ENCODE results near the gene PAPLN. TPM values are rescaled to one million over a fixed set of nuclear protein-coding genes. Genes with fewer than 3 reads are reported as not detected.
A peak's percentile ranks its signal among the peaks of the same experiment; 100 is the strongest.

PAPLN gene
- total and polyA plus RNA-seq, 5 donors from 2014 or later: 0.11 to 0.47 (median 0.36) TPM; not detected in 1

- ATAC-seq (ENCODE audit: low read depth in 2 of 2) (no peak), DNase-seq (peak in 1 of 3 donors; percentile 44)
- peaks cover 11 to 20% (median 16%) of the 10 kb centered on the region in 4 donors for H3K4me1 Mint-ChIP-seq
- no peaks in the 10 kb centered on the region for H3K27me3 ChIP-seq (ENCODE audit: control insufficient read depth, insufficient read depth, low read length)
- H3K27ac Mint-ChIP-seq: peak overlapping the region in 2 of 3 donors; percentile 36 to 75
- H3K27ac ChIP-seq (ENCODE audit: insufficient read depth, low read length, poor library complexity, severe bottlenecking): no peak overlapping the region
- H3K4me3 Mint-ChIP-seq: no peak overlapping the region
- peaks cover 61% of the 10 kb centered on the region for H3K36me3 ChIP-seq (ENCODE audit: control insufficient read depth, insufficient read depth, low read length)
- H3K4me1 ChIP-seq (ENCODE audit: control insufficient read depth, insufficient read depth, low read length, poor library complexity, severe bottlenecking): no peaks in the 10 kb centered on the region
- no peaks in the 10 kb centered on the region for H3K9me3 ChIP-seq (ENCODE audit: control insufficient read depth in 2 of 2, low read length in 2 of 2)
- H3K36me3 Mint-ChIP-seq: peaks cover 59% of the 10 kb centered on the region
- no peaks in the 10 kb centered on the region for H3K9me3 Mint-ChIP-seq
- H3K4me3 ChIP-seq (ENCODE audit: low read depth, low read length): no peak overlapping the region
- H3K27me3 Mint-ChIP-seq: no peaks in the 10 kb centered on the region
Measured at GRCh38 chr14:73221945-73222344, 15.4 kb upstream of the PAPLN start.

GRCh38 chr14:73223049-73223448, 14.3 kb upstream of the PAPLN start:
- peaks cover 53% of the 10 kb centered on the region for H3K36me3 Mint-ChIP-seq
- ATAC-seq (ENCODE audit: low read depth in 2 of 2): peak; percentile 45 to 47
- H3K36me3 ChIP-seq (ENCODE audit: control insufficient read depth, insufficient read depth, low read length): peaks cover 51% of the 10 kb centered on the region

GRCh38 chr14:73225496-73225895, 11.8 kb upstream of the PAPLN start:
- DNase-seq (no peak), ATAC-seq (ENCODE audit: low read depth in 2 of 2) (no peak)
- no peak overlapping the region for H3K4me3 ChIP-seq (ENCODE audit: low read depth, low read length)
- H3K4me3 Mint-ChIP-seq: no peak overlapping the region
- no peaks in the 10 kb centered on the region for H3K27me3 Mint-ChIP-seq
- no peaks in the 10 kb centered on the region for H3K9me3 ChIP-seq (ENCODE audit: control insufficient read depth in 2 of 2, low read length in 2 of 2)
- no peaks in the 10 kb centered on the region for H3K9me3 Mint-ChIP-seq
- no peak overlapping the region for H3K27ac ChIP-seq (ENCODE audit: insufficient read depth, low read length, poor library complexity, severe bottlenecking)
- peaks cover 42% of the 10 kb centered on the region for H3K36me3 Mint-ChIP-seq
- H3K36me3 ChIP-seq (ENCODE audit: control insufficient read depth, insufficient read depth, low read length): peaks cover 26% of the 10 kb centered on the region
- peak overlapping the region in 1 of 3 donors; percentile 8 for H3K27ac Mint-ChIP-seq
- no peaks in the 10 kb centered on the region for H3K4me1 ChIP-seq (ENCODE audit: control insufficient read depth, insufficient read depth, low read length, poor library complexity, severe bottlenecking)
- peaks cover 6 to 20% (median 13%) of the 10 kb centered on the region in 4 donors for H3K4me1 Mint-ChIP-seq
- no peaks in the 10 kb centered on the region for H3K27me3 ChIP-seq (ENCODE audit: control insufficient read depth, insufficient read depth, low read length)

More at GRCh38 chr14:73223049-73223448, 14.3 kb upstream of the PAPLN start:
- peak in 2 of 3 donors; percentile 19 to 59 for DNase-seq
- H3K27me3 ChIP-seq (ENCODE audit: control insufficient read depth, insufficient read depth, low read length): no peaks in the 10 kb centered on the region
- no peaks in the 10 kb centered on the region for H3K9me3 ChIP-seq (ENCODE audit: control insufficient read depth in 2 of 2, low read length in 2 of 2)
- H3K4me3 Mint-ChIP-seq: no peak overlapping the region
- H3K27ac Mint-ChIP-seq: peak overlapping the region; percentile 36 to 79 (median 61)
- H3K4me1 Mint-ChIP-seq: peaks cover 11 to 20% (median 16%) of the 10 kb centered on the region in 4 donors
- no peaks in the 10 kb centered on the region for H3K4me1 ChIP-seq (ENCODE audit: control insufficient read depth, insufficient read depth, low read length, poor library complexity, severe bottlenecking)
- H3K9me3 Mint-ChIP-seq: no peaks in the 10 kb centered on the region
- H3K27me3 Mint-ChIP-seq: no peaks in the 10 kb centered on the region
- H3K4me3 ChIP-seq (ENCODE audit: low read depth, low read length): no peak overlapping the region
- no peak overlapping the region for H3K27ac ChIP-seq (ENCODE audit: insufficient read depth, low read length, poor library complexity, severe bottlenecking)

- Histone ChIP-seq H3K9me3 (ENCODE audit: control insufficient read depth in 2 of 2, low read length in 2 of 2) (no peaks in the 10 kb centered on the region), H3K36me3 (ENCODE audit: control insufficient read depth, insufficient read depth, low read length) (peaks cover 18% of the 10 kb centered on the region), H3K27me3 (ENCODE audit: control insufficient read depth, insufficient read depth, low read length) (no peaks in the 10 kb centered on the region), H3K4me3 (ENCODE audit: low read depth, low read length) (no peak overlapping the region), H3K4me1 (ENCODE audit: control insufficient read depth, insufficient read depth, low read length, poor library complexity, severe bottlenecking) (no peaks in the 10 kb centered on the region), H3K27ac (ENCODE audit: insufficient read depth, low read length, poor library complexity, severe bottlenecking) (no peak overlapping the region)
- ATAC-seq (ENCODE audit: low read depth in 2 of 2) (no peak), DNase-seq (no peak)
- Mint-ChIP-seq H3K4me3 (no peak overlapping the region), H3K36me3 (peaks cover 25% of the 10 kb centered on the region), H3K27me3 (peaks cover 11% of the 10 kb centered on the region), H3K9me3 (no peaks in the 10 kb centered on the region), H3K4me1 (peaks cover 0 to 2% (median under 1%) of the 10 kb centered on the region in 4 donors), H3K27ac (no peak overlapping the region)
Measured at GRCh38 chr14:73227812-73228781, 9.2 kb upstream of the PAPLN start.

- no peak overlapping the region for H3K4me3 ChIP-seq (ENCODE audit: low read depth, low read length)
- H3K4me1 ChIP-seq (ENCODE audit: control insufficient read depth, insufficient read depth, low read length, poor library complexity, severe bottlenecking): no peaks in the 10 kb centered on the region
- H3K27ac Mint-ChIP-seq: no peak overlapping the region
- no peaks in the 10 kb centered on the region for H3K9me3 Mint-ChIP-seq
- peaks cover 20% of the 10 kb centered on the region for H3K36me3 Mint-ChIP-seq
- ATAC-seq (ENCODE audit: low read depth in 2 of 2) (no peak), DNase-seq (no peak)
- peaks cover 7% of the 10 kb centered on the region for H3K27me3 ChIP-seq (ENCODE audit: control insufficient read depth, insufficient read depth, low read length)
- no peak overlapping the region for H3K4me3 Mint-ChIP-seq
- H3K27ac ChIP-seq (ENCODE audit: insufficient read depth, low read length, poor library complexity, severe bottlenecking): no peak overlapping the region
- H3K36me3 ChIP-seq (ENCODE audit: control insufficient read depth, insufficient read depth, low read length): peaks cover 14% of the 10 kb centered on the region
- peaks cover 24% of the 10 kb centered on the region for H3K27me3 Mint-ChIP-seq
- H3K4me1 Mint-ChIP-seq: no peaks in the 10 kb centered on the region
- H3K9me3 ChIP-seq (ENCODE audit: control insufficient read depth in 2 of 2, low read length in 2 of 2): no peaks in the 10 kb centered on the region
Measured at GRCh38 chr14:73230051-73230450, 7.3 kb upstream of the PAPLN start.

GRCh38 chr14:73231981-73232851, 5.1 kb upstream of the PAPLN start:
- H3K9me3 ChIP-seq (ENCODE audit: control insufficient read depth in 2 of 2, low read length in 2 of 2): no peaks in the 10 kb centered on the region
- peaks cover 15% of the 10 kb centered on the region for H3K36me3 Mint-ChIP-seq
- H3K36me3 ChIP-seq (ENCODE audit: control insufficient read depth, insufficient read depth, low read length): no peaks in the 10 kb centered on the region
- peaks cover 3% of the 10 kb centered on the region for H3K4me1 ChIP-seq (ENCODE audit: control insufficient read depth, insufficient read depth, low read length, poor library complexity, severe bottlenecking)
- no peak overlapping the region for H3K4me3 Mint-ChIP-seq
- H3K27me3 ChIP-seq (ENCODE audit: control insufficient read depth, insufficient read depth, low read length): peaks cover 16% of the 10 kb centered on the region
- peaks cover 0 to 4% (median 0%) of the 10 kb centered on the region in 7 donors for H3K9me3 Mint-ChIP-seq
- H3K4me1 Mint-ChIP-seq: peaks cover 0 to 10% (median 7%) of the 10 kb centered on the region in 4 donors
- no peak overlapping the region for H3K27ac Mint-ChIP-seq
- H3K27me3 Mint-ChIP-seq: peaks cover 45% of the 10 kb centered on the region
- ATAC-seq (ENCODE audit: low read depth in 2 of 2) (peak in 1 of 2 donors; percentile 10), DNase-seq (peak in 1 of 3 donors; percentile 16)
- H3K4me3 ChIP-seq (ENCODE audit: low read depth, low read length): no peak overlapping the region
- H3K27ac ChIP-seq (ENCODE audit: insufficient read depth, low read length, poor library complexity, severe bottlenecking): no peak overlapping the region

- Histone ChIP-seq H3K36me3 (ENCODE audit: control insufficient read depth, insufficient read depth, low read length) (no peaks in the 10 kb centered on the region), H3K27me3 (ENCODE audit: control insufficient read depth, insufficient read depth, low read length) (peaks cover 16% of the 10 kb centered on the region), H3K4me3 (ENCODE audit: low read depth, low read length) (no peak overlapping the region), H3K4me1 (ENCODE audit: control insufficient read depth, insufficient read depth, low read length, poor library complexity, severe bottlenecking) (peaks cover 11% of the 10 kb centered on the region), H3K27ac (ENCODE audit: insufficient read depth, low read length, poor library complexity, severe bottlenecking) (no peak overlapping the region), H3K9me3 (ENCODE audit: control insufficient read depth in 2 of 2, low read length in 2 of 2) (no peaks in the 10 kb centered on the region)
- Mint-ChIP-seq H3K4me3 (no peak overlapping the region), H3K27ac (no peak overlapping the region), H3K9me3 (peaks cover 0 to 4% (median 0%) of the 10 kb centered on the region in 7 donors), H3K27me3 (peaks cover 46% of the 10 kb centered on the region), H3K36me3 (peaks cover 15% of the 10 kb centered on the region), H3K4me1 (peaks cover 0 to 10% (median 7%) of the 10 kb centered on the region in 4 donors)
- ATAC-seq (ENCODE audit: low read depth in 2 of 2): no peak
- DNase-seq: no peak
Measured at GRCh38 chr14:73232984-73233383, 4.3 kb upstream of the PAPLN start.

Data from CD4-positive, CD25-positive, alpha-beta regulatory T cell (primary cell).